NCI-H748 treated with DMSO at 0.1 percent for 48 hours (cell line): ENCODE measurements around the gene HAUS8.

ENCODE experiments used
- DNase-seq: peaks from one replicate; lab custom pipeline; 2025; lab: John Stamatoyannopoulos, UW

The HAUS8 gene

GRCh38 chr19:17075864-17076542 is 751 bp upstream of the HAUS8 start:
- DNase-seq, result no peak

DNA sequence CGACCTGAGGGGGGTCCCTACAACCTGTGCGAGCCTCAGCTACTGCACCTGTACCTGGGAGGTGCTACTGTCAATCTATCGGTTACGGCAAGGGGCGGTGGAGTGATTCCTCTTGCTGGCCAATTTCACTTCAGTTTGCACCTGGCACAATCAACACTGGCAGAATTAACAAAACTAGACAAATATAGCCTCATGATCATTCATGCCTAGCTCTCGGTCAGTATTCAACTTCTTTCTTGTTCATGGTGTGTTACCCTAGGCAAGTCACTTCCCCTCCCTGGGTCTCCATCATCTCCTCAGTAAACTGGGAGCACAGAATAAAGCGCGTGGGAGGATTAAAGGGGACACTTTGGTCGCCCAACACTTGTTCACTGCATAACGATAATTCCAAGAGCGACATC is 618 bp downstream of the HAUS8 start:
- peak; percentile 12 for DNase-seq

GRCh38 chr19:17073869-17074633 is 1.2 kb downstream of the HAUS8 start:
- DNase-seq, result peak; percentile 11

- no peak for DNase-seq
Observed at GRCh38 chr19:17070912-17071311, 4.3 kb downstream of the HAUS8 start.

DNA sequence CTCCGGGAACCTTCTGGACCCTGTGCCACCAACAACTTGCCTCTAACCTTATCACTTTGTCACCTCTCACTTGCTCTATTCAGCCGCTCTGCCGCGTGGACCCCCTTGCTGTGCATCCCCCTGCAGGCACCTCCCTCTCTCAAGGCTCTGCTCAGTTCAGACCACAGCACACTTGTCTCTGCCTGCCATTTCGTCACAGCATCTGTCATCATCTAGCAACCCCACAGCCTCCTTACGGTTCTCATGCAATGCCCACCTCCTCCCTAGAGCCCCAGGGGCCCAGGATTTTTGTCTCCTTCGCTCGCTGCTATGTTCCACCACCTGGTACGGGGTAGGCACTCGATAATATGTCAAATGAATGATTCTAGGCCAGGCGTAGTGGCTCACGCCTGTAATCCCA is 4.8 kb downstream of the HAUS8 start:
- no peak for DNase-seq

DNA sequence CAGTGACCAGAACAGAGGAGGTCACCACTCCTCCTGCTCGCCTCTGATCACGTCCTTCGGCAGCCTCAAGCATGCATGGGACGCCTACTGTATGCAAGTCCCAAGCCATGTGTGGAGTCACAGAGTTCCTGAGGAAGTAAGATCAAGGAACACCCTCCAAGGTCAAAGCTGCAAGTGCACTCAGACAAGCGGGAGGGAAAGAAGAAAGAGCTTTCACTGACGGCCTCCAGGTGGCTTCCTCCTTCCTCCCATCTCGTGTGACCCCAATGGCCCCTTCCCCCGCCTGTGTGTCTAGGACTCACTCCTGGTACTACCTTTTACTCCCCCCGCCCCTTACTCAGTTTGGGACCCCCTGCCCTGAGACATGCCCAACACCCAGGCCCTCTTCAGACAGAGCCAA is 6.1 kb downstream of the HAUS8 start:
- no peak for DNase-seq

DNA sequence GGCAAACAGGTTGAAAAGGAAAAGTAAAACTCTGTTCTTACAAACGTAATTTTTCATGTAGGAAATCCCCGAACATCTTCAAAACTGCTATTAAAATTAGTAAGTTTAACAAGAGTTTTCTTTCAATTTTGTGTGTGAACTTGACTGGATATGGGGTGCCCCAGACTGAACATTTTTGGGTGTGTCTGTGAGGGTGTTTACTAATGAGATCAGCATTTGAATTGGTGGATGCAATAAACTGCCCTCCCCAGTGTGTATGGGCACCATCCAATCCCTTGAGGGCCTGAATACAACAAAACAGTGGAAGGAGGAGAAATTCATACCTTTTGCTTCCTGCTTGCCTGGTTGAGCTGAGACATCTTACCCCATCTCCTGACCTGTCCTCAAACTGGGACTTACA is 11.8 kb downstream of the HAUS8 start:
- DNase-seq, result no peak

GRCh38 chr19:17061691-17062090 is 13.6 kb downstream of the HAUS8 start:
- DNase-seq, result no peak

GRCh38 chr19:17061205-17061604 is 14.0 kb downstream of the HAUS8 start:
- DNase-seq, result no peak

GRCh38 chr19:17060802-17061201 is 14.4 kb downstream of the HAUS8 start:
- DNase-seq, result no peak

DNA sequence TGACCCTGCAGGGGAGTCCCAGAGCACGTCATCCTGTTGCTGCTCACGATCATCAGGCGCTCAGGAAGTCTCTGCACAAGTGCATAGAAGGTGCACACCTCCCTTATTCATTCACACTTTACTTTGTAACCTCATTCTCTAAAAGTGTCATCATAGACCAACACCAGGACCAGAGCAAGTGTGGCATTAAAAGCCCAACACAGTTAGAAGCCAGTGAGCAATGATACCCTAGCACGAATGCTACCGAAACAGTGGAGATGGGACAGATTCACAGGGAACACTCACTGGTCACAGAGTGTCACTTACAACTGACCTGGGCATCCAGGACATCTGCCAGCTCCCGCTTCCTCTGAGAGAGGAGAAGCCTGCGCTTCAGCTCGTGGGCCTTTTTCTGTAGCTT is 17.0 kb downstream of the HAUS8 start:
- no peak for DNase-seq

- no peak for DNase-seq
Observed at GRCh38 chr19:17055636-17056035, 19.6 kb downstream of the HAUS8 start.

DNA sequence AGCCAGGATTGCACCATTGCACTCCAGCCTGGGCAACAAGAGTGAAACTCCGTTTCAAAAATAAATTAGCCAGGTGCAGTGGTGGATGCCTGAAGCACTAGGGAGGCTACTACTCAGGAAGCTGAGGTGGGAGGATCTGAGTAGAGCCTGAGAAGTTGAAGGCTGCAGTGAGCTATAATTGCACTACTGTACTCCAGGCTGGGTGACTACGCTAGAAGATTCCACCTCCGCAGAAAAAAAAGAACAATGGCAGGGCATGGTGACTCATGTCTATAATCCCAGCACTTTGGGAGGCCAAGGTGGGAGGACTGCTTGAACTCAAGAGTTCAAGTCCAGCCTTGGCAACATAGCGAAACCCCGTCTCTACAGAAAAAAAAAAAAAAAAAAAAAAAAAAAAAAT is 20.5 kb downstream of the HAUS8 start:
- DNase-seq, result no peak

GRCh38 chr19:17052439-17052838 is 22.8 kb downstream of the HAUS8 start:
- DNase-seq, result peak; percentile 3

DNA sequence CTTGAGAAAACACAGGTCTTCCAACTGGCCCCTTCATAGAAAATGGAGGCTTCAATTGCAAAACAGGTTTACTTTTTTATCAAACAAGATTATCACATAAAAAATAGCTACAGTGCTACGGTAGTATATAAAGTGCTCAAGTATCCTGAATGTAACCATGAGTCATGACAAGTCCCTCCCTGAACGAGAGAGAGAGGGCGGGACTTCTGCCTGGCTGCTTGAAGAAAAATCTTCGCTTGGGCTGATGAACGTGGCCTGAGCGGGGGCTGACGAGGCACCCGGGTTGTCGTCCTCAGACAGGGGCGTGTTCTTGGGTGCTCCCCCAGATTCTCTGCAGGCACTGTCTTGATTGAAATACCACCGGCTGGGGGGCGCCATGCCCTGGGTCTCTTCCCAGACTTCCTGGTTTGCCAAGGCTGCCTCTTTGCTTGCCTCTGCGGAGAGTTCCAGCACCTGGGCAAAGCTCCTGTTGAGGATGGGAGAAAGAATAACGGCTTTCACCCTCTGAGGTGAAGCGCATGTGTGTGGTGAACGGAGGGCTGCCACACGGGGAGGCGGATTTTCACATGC is 25.5 kb downstream of the HAUS8 start:
- no peak for DNase-seq

DNA sequence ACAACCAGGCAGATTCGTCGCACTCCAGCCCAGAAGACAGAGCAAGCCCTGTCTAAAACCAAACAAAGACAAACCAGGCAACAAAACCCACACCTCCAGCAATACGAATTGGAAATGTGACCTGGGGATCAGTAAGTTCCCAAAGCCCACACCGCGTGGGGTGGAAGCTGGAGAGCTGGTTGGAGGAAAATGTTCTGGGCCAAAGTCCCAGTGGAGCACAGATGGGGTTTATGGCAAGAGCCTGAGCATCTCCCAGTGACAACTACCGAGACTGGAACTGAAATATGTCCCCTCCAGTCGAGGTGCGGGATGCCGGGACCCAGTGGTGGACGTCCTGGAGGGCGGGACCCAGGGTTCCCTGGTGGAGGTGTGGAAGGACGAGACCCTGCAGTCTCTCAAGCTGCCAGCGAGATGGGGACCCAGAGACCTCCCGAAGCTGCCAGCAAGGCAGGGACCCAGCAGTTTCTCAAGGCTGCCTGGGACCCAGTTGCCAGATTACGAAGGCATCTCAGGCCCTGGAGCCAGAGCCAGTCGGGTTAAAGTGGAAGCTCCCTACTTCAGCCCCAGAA is 26.3 kb downstream of the HAUS8 start:
- DNase-seq, result no peak

DNA sequence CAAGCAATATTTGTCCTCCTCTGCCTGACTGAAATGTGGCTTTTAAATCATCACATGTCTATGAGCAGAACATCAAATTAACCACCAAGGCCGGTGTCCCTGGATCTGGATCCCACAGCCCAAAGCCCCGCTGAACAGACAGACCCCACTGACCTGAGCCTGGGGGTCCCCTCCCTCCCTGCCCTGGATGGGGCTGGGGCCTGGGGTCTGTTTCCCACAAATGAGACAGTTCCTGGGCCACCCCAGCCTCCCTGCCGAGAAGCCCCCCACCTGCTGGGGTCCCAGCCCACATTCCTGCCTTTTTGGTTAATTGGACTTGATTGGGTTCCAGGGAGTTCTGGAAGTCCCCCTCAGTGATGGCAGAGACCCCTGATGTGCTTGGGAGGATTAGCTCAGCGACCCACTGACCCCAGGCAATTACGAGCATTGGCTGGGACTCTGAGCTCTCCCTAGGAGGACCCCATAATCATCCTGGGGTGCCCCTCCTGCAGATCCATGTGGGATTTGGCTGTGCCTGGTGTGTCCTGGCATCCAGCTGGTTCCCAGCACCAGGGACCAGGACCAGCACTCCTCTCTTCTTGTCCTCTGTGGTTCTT is 29.2 kb downstream of the HAUS8 start:
- DNase-seq, result no peak

- no peak for DNase-seq
Observed at GRCh38 chr19:17043744-17044143, 31.5 kb downstream of the HAUS8 start.

DNA sequence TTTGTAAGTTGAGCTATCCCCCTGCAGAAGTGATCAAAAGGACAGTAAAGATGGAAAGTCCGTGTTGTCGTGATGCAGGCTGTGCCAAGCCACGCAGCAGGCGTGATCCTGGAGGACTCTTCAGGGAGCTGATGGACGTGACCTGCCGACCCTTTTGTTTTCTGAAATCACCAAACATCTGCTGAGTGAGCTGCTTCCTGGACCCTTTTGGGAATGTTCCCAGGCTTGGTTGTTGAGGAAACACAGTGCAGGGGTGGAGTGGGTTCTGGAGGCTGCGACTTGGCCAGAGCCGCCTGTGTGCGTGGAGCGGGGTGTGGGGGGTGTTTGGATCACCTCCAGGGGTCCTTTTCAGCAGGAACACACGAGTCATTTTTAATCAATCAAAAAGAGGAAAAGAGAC is 33.3 kb downstream of the HAUS8 start:
- DNase-seq, result peak; percentile 35

GRCh38 chr19:17037966-17038500 is 37.2 kb downstream of the HAUS8 start:
- no peak for DNase-seq

DNA sequence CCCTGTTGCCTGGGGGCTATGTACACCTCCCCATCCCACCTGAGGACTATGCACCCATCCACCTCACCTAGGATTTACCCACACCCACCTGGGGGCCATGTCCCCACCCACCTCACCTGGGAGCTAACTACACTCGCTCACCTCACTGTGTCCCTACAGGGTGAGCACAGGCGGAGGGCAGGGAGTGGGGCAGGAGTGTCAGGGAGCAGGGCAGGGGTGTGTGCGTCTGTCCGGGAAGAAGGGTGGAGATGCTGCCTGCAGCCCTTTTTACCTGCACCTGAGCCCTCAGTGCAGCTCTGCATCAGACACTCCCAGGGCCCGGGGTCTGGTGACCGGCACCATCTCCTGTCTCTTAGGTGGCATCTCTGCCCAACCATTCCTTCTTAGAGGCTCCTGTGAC is 38.1 kb downstream of the HAUS8 start:
- DNase-seq, result no peak

- no peak for DNase-seq
Observed at GRCh38 chr19:17036640-17037039, 38.6 kb downstream of the HAUS8 start.
